CD8-positive, alpha-beta memory T cell (primary cell): ENCODE data around the gene USP51. TPM values are rescaled to one million over a fixed set of nuclear protein-coding genes. Genes with fewer than 3 reads are reported as not detected.
"Not testable (repeated sequence)": the region's sequence is repeated elsewhere in the genome, so short reads cannot be mapped to it uniquely, and the experiment has no call there.

ENCODE experiments used
- CTCF ChIA-PET: fragments of 350-600 bp; sonication (Branson Sonifier 250); formaldehyde crosslinking; loops from one replicate; lab custom pipeline; 2021; ENCODE audit warnings: antibody characterized with exemption; lab: Charles Lee
- POLR2A ChIA-PET: fragments of 350-600 bp; sonication (Branson Sonifier 250); formaldehyde crosslinking; loops from one replicate; lab custom pipeline; 2021; ENCODE audit warnings: antibody characterized with exemption; lab: Charles Lee
- DNase-seq, 5 donors: peaks; one replicate each; pipeline versions ENCODE4 v3.0.0 to v3.0.0-alpha.2; 2020 to 2022; ENCODE audit warnings: mixed read lengths in 1 of 5
- H3K27ac ChIP-seq: one replicate; pipeline ENCODE4 v1.7.0; 2013; ENCODE audit warnings: low read depth, mild to moderate bottlenecking, low read length, moderate library complexity
- H3K27me3 ChIP-seq: 2 replicates; pipeline ENCODE4 v1.7.0; 2013; ENCODE audit warnings: low read length, mild to moderate bottlenecking; ENCODE audit not compliant: insufficient read depth, poor library complexity, severe bottlenecking
- H3K36me3 ChIP-seq: 2 replicates; pipeline ENCODE4 v1.7.0; 2013; ENCODE audit warnings: mild to moderate bottlenecking, low read length, moderate library complexity; ENCODE audit not compliant: insufficient read depth
- H3K4me1 ChIP-seq: 2 replicates; pipeline ENCODE4 v1.7.0; 2013; ENCODE audit warnings: mild to moderate bottlenecking, low read length, moderate library complexity; ENCODE audit not compliant: insufficient read depth
- H3K4me3 ChIP-seq: 2 replicates; pipeline ENCODE4 v1.7.0; 2013; ENCODE audit warnings: mild to moderate bottlenecking, low read length
- H3K9me3 ChIP-seq: 2 replicates; pipeline ENCODE4 v1.7.0; 2013; ENCODE audit warnings: mild to moderate bottlenecking, low read length
- H3K27ac Mint-ChIP-seq, 8 donors: one replicate each; pipeline ENCODE4 v1.8.0; 2020 to 2021; ENCODE audit warnings: mixed read lengths in 8 of 8, mild to moderate bottlenecking in 6 of 8, inconsistent platforms in 3 of 8, moderate library complexity in 3 of 8
- H3K27me3 Mint-ChIP-seq, 2 donors: one replicate each; pipeline ENCODE4 v1.8.0; 2020 to 2021; ENCODE audit warnings: mixed read lengths in 2 of 2, mild to moderate bottlenecking in 1 of 2, moderate library complexity in 1 of 2
- H3K36me3 Mint-ChIP-seq, 3 donors: one replicate each; pipeline ENCODE4 v1.8.0; 2020 to 2021; ENCODE audit warnings: mixed read lengths in 3 of 3, inconsistent platforms in 1 of 3, mild to moderate bottlenecking in 1 of 3
- H3K4me1 Mint-ChIP-seq, 3 donors: one replicate each; pipeline ENCODE4 v1.8.0; 2020 to 2021; ENCODE audit warnings: mixed read lengths in 3 of 3, inconsistent platforms in 1 of 3, mild to moderate bottlenecking in 1 of 3
- H3K4me3 Mint-ChIP-seq, 7 donors: one replicate each; pipeline ENCODE4 v1.8.0; 2020 to 2021; ENCODE audit warnings: mixed read lengths in 7 of 7, mild to moderate bottlenecking in 6 of 7, moderate library complexity in 4 of 7, inconsistent platforms in 2 of 7
- H3K9me3 Mint-ChIP-seq, 5 donors: one replicate each; pipeline ENCODE4 v1.8.0; 2020 to 2022; ENCODE audit warnings: mixed read lengths in 5 of 5, mild to moderate bottlenecking in 3 of 5, moderate library complexity in 2 of 5, inconsistent platforms in 1 of 5
- polyA plus RNA-seq: library from polyadenylated mRNA; unstranded; fragments of 300-500 nt; fragmentation: Illumina TruSeq; gene quantifications from one replicate; pipeline ENCODE4 v1.2.3, GENCODE V29; 2021
- total RNA-seq, 2 experiments: library from RNA; stranded (reverse); gene quantifications; one replicate each; pipeline ENCODE4 v1.2.3, GENCODE V29; 2021

USP51 gene
- total and polyA plus RNA-seq, 3 experiments from 2014 or later = 0.14 to 1.6 (median 0.89) TPM

- POLR2A ChIA-PET, H3K27ac ChIP-seq, H3K36me3 Mint-ChIP-seq, H3K27ac Mint-ChIP-seq, H3K4me3 ChIP-seq, H3K4me1 Mint-ChIP-seq, H3K36me3 ChIP-seq, H3K27me3 ChIP-seq, DNase-seq, H3K4me3 Mint-ChIP-seq, H3K9me3 ChIP-seq, H3K27me3 Mint-ChIP-seq, CTCF ChIA-PET, H3K4me1 ChIP-seq, H3K9me3 Mint-ChIP-seq: not testable (repeated sequence)
These were observed 29.7 kb downstream of the USP51 start for GRCh38 chrX:55459926-55460325.

- H3K36me3 ChIP-seq, CTCF ChIA-PET, DNase-seq, H3K27ac ChIP-seq, H3K9me3 Mint-ChIP-seq, POLR2A ChIA-PET, H3K27ac Mint-ChIP-seq, H3K4me3 Mint-ChIP-seq, H3K9me3 ChIP-seq, H3K27me3 ChIP-seq, H3K4me1 ChIP-seq, H3K36me3 Mint-ChIP-seq, H3K4me1 Mint-ChIP-seq, H3K27me3 Mint-ChIP-seq, H3K4me3 ChIP-seq: not testable (repeated sequence)
These were observed 30.2 kb downstream of the USP51 start for GRCh38 chrX:55459426-55459825.

GRCh38 chrX:55455708-55456107 is 33.9 kb downstream of the USP51 start:
- POLR2A ChIA-PET, H3K27me3 ChIP-seq: not testable (repeated sequence)

GRCh38 chrX:55452833-55453124 is 36.9 kb downstream of the USP51 start:
- no peak for DNase-seq
- Histone ChIP-seq H3K9me3 (no peaks in the 10 kb centered on the region), H3K36me3 (no peaks in the 10 kb centered on the region), H3K27ac (peak overlapping the region; percentile 78), H3K4me1 (peaks cover 4% of the 10 kb centered on the region), H3K27me3 (no peaks in the 10 kb centered on the region), H3K4me3 (peak overlapping the region; percentile 80)
- peaks cover 0 to 2% (median 0%) of the 10 kb centered on the region in 5 donors for H3K9me3 Mint-ChIP-seq
- CTCF ChIA-PET = no interaction called here
- peak overlapping the region; percentile 93 to 98 (median 96) for H3K4me3 Mint-ChIP-seq
- peaks cover 17 to 24% (median 19%) of the 10 kb centered on the region in 3 donors for H3K4me1 Mint-ChIP-seq
- POLR2A ChIA-PET = interaction anchor here (1.8 kb wide), 1 partner anchor 36 kb away, joined by 20 read pairs; no protein-coding TSS in a partner anchor
- H3K27me3 Mint-ChIP-seq = no peaks in the 10 kb centered on the region
- peaks cover 0 to 9% (median 0%) of the 10 kb centered on the region in 3 donors for H3K36me3 Mint-ChIP-seq
- peak overlapping the region; percentile 87 to 97 (median 95) for H3K27ac Mint-ChIP-seq

More at GRCh38 chrX:55455708-55456107, 33.9 kb downstream of the USP51 start:
- H3K27ac ChIP-seq, H3K9me3 ChIP-seq, H3K27me3 Mint-ChIP-seq, H3K36me3 Mint-ChIP-seq, H3K4me3 ChIP-seq, H3K4me1 ChIP-seq, H3K27ac Mint-ChIP-seq, CTCF ChIA-PET, H3K4me3 Mint-ChIP-seq, H3K9me3 Mint-ChIP-seq, H3K36me3 ChIP-seq, DNase-seq: not testable (repeated sequence)
- H3K4me1 Mint-ChIP-seq = peaks cover 17 to 23% (median 19%) of the 10 kb centered on the region in 3 donors

- H3K36me3 Mint-ChIP-seq = peaks cover 0 to 9% (median 0%) of the 10 kb centered on the region in 3 donors
- no peaks in the 10 kb centered on the region for H3K27me3 Mint-ChIP-seq
- DNase-seq = peak; percentile 59 to 86 (median 76)
- no peaks in the 10 kb centered on the region for H3K9me3 ChIP-seq
- peaks cover 17 to 24% (median 19%) of the 10 kb centered on the region in 3 donors for H3K4me1 Mint-ChIP-seq
- H3K27ac ChIP-seq = peak within 1 kb of the TSS; percentile 78
- H3K4me1 ChIP-seq = peaks cover 4% of the 10 kb centered on the region
- H3K9me3 Mint-ChIP-seq = peaks cover 0 to 2% (median 0%) of the 10 kb centered on the region in 5 donors
- H3K27ac Mint-ChIP-seq = peak within 1 kb of the TSS; percentile 87 to 97 (median 95)
- H3K4me3 ChIP-seq = peak within 1 kb of the TSS; percentile 80
- ChIA-PET POLR2A (interaction anchor here (0.9 to 1.8 kb wide), 3 partner anchors 36 to 1768 kb away, joined by 3 to 20 read pairs (median 3); partner anchors contain the start of gene APEX2), CTCF (interaction anchor here (0.8 to 1.1 kb wide), 2 partner anchors 36 to 265 kb away, joined by 4 to 8 read pairs; partner anchors contain the start of genes RRAGB and USP51)
- H3K36me3 ChIP-seq = no peaks in the 10 kb centered on the region
- H3K27me3 ChIP-seq = no peaks in the 10 kb centered on the region
- peak within 1 kb of the TSS; percentile 93 to 98 (median 96) for H3K4me3 Mint-ChIP-seq
These were observed 37.4 kb downstream of the USP51 start, which contains the start of gene MAGEH1 for GRCh38 chrX:55451990-55452832. MAGEH1 (plus strand) TSS chrX:55452127; CDS start chrX:55452375, 248 bp downstream.

GRCh38 chrX:55451626-55451989 is 38.0 kb downstream of the USP51 start:
- Histone ChIP-seq H3K36me3 (no peaks in the 10 kb centered on the region), H3K9me3 (no peaks in the 10 kb centered on the region), H3K27ac (peak overlapping the region; percentile 51), H3K4me3 (peak overlapping the region; percentile 80), H3K4me1 (peaks cover 4% of the 10 kb centered on the region), H3K27me3 (no peaks in the 10 kb centered on the region)
- POLR2A ChIA-PET = interaction anchor here (0.9 to 1.8 kb wide), 3 partner anchors 37 to 1767 kb away, joined by 3 to 20 read pairs (median 3); partner anchors contain the start of gene APEX2
- peaks cover 0 to 9% (median 0%) of the 10 kb centered on the region in 3 donors for H3K36me3 Mint-ChIP-seq
- peak overlapping the region; percentile 93 to 98 (median 96) for H3K4me3 Mint-ChIP-seq
- H3K27me3 Mint-ChIP-seq = no peaks in the 10 kb centered on the region
- peaks cover 0 to 2% (median 0%) of the 10 kb centered on the region in 5 donors for H3K9me3 Mint-ChIP-seq
- no peak for DNase-seq
- CTCF ChIA-PET = interaction anchor here (0.8 to 1.1 kb wide), 2 partner anchors 37 to 266 kb away, joined by 4 to 8 read pairs; partner anchors contain the start of genes RRAGB and USP51
- H3K27ac Mint-ChIP-seq = peak overlapping the region; percentile 87 to 97 (median 95)
- peaks cover 17 to 24% (median 19%) of the 10 kb centered on the region in 3 donors for H3K4me1 Mint-ChIP-seq

GRCh38 chrX:55451141-55451540 is 38.5 kb downstream of the USP51 start:
- Mint-ChIP-seq H3K27me3 (peaks cover 0 to 3% of the 10 kb centered on the region in 2 donors), H3K4me1 (peaks cover 17 to 24% (median 19%) of the 10 kb centered on the region in 3 donors), H3K9me3 (peaks cover 0 to 2% (median 0%) of the 10 kb centered on the region in 5 donors), H3K36me3 (peaks cover 0 to 9% (median 0%) of the 10 kb centered on the region in 3 donors), H3K4me3 (peak overlapping the region; percentile 93 to 98 (median 96)), H3K27ac (peak overlapping the region in 6 of 8 donors; percentile 87 to 96 (median 92))
- no peaks in the 10 kb centered on the region for H3K36me3 ChIP-seq
- no peak for DNase-seq
- no peak overlapping the region for H3K27ac ChIP-seq
- no peaks in the 10 kb centered on the region for H3K27me3 ChIP-seq
- POLR2A ChIA-PET = interaction anchor here (1.1 to 1.8 kb wide), 2 partner anchors 37 to 451 kb away, joined by 3 to 20 read pairs; partner anchors contain the start of gene APEX2
- H3K4me1 ChIP-seq = peaks cover 4% of the 10 kb centered on the region
- H3K9me3 ChIP-seq = no peaks in the 10 kb centered on the region
- H3K4me3 ChIP-seq = peak overlapping the region; percentile 80
- CTCF ChIA-PET = interaction anchor here (1.1 kb wide), 1 partner anchor 37 kb away, joined by 8 read pairs; the partner anchor contains the start of gene USP51
